GM12878 (cell line): ENCODE measurements around the gene NMUR1. TPM values are rescaled to one million over a fixed set of nuclear protein-coding genes. Genes with fewer than 3 reads are reported as not detected.

Experiments used
- ATAC-seq: fragments of 200-7000 bp; cut with Tn5 transposase; 3 replicates; pipeline ENCODE4 v1.9.1; 2020; ENCODE audit warnings: mild to moderate bottlenecking, moderate library complexity
- BruUV-seq: library from RNA; stranded (reverse); fragments of 400-500 nt; replicated peaks from 2 replicates; lab custom pipeline; 2021; lab: Mats Ljungman, UMichigan
- CTCF ChIA-PET: fragments of 300-600 bp; sonication (Branson Sonifier 250); formaldehyde crosslinking; extraction: SDS; loops from one replicate; lab custom pipeline; 2021; ENCODE audit warnings: inconsistent platforms; lab: Yijun Ruan, JAX
- POLR2A ChIA-PET: fragments of 350-600 bp; formaldehyde crosslinking; extraction: SDS; loops from one replicate; lab custom pipeline; 2021; ENCODE audit warnings: inconsistent platforms; lab: Charles Lee
- RAD21 ChIA-PET: fragments of 300-600 bp; sonication (Branson Sonifier 250); formaldehyde crosslinking; loops from one replicate; lab custom pipeline; 2023; ENCODE audit warnings: antibody characterized with exemption; ENCODE audit not compliant: unreplicated experiment; lab: Charles Lee
- SMC1A ChIA-PET: fragments of 300-600 bp; sonication (Branson Sonifier 250); formaldehyde crosslinking; loops from one replicate; lab custom pipeline; 2023; ENCODE audit not compliant: unreplicated experiment, uncharacterized antibody; lab: Charles Lee
- DNase-seq: peaks from one replicate; pipeline ENCODE4 v3.0.0-alpha.2; 2011; ENCODE audit warnings: low read depth, low spot score
- FAIRE-seq: peaks from 3 replicates; lab custom pipeline; 2011; peaks lifted over from hg19 to GRCh38; lab: Jason Lieb, UNC
- H2AFZ ChIP-seq: 2 replicates; pipeline ENCODE4 v1.6.0; 2011; ENCODE audit warnings: low read depth, low read length, control low read depth; ENCODE audit not compliant: control insufficient read depth
- H3K27ac ChIP-seq: 2 replicates; pipeline ENCODE4 v1.5.1; 2011; ENCODE audit warnings: control low read depth; ENCODE audit not compliant: control insufficient read depth, insufficient read depth
- H3K27me3 ChIP-seq, 2 experiments: replicated peaks in 1 of 2; 2 replicates each; pipeline versions ENCODE4 v1.6.0 to v1.6.1; 2011; ENCODE audit warnings: low read length in 1 of 2; ENCODE audit not compliant: control insufficient read depth in 2 of 2, insufficient read depth in 2 of 2
- H3K36me3 ChIP-seq, 2 experiments: 2 replicates each; pipeline ENCODE4 v1.5.1; 2011; ENCODE audit warnings: low read length in 1 of 2; ENCODE audit not compliant: control insufficient read depth in 2 of 2, insufficient read depth in 2 of 2
- H3K4me1 ChIP-seq: 2 replicates; pipeline ENCODE4 v1.6.1; 2011; ENCODE audit warnings: mild to moderate bottlenecking, low read length, moderate library complexity, mixed read lengths; ENCODE audit not compliant: control insufficient read depth, insufficient read depth
- H3K4me2 ChIP-seq: 2 replicates; pipeline ENCODE4 v1.6.0; 2011; ENCODE audit warnings: control low read depth; ENCODE audit not compliant: control insufficient read depth, insufficient read depth
- H3K4me3 ChIP-seq: fragments of 200-600 bp; sonication (generic); 2 replicates; pipeline ENCODE4 v1.5.1; 2016
- H3K79me2 ChIP-seq: 2 replicates; pipeline ENCODE4 v1.6.0; 2011; ENCODE audit warnings: low read length; ENCODE audit not compliant: control insufficient read depth, insufficient read depth
- H3K9ac ChIP-seq: 2 replicates; pipeline ENCODE4 v1.8.0; 2011; ENCODE audit warnings: low read length, control low read depth, mixed read lengths; ENCODE audit not compliant: control insufficient read depth, insufficient read depth
- H3K9me3 ChIP-seq: replicated peaks from 3 replicates; pipeline ENCODE4 v1.5.1; 2011; ENCODE audit warnings: mild to moderate bottlenecking, low read length; ENCODE audit not compliant: control insufficient read depth, insufficient read depth
- H4K20me1 ChIP-seq: 2 replicates; pipeline ENCODE4 v1.6.0; 2011; ENCODE audit not compliant: control insufficient read depth, insufficient read depth
- ETV6 ChIP-seq, 2 experiments: fragments of 450-650 bp in 1 of 2; IDR thresholded peaks in 1 of 2; conservative IDR thresholded peaks in 1 of 2; 2 replicates each; pipeline ENCODE4 v1.6.1; 2014; ENCODE audit warnings: antibody characterized with exemption in 1 of 2, borderline replicate concordance in 1 of 2, low read depth in 1 of 2, mild to moderate bottlenecking in 1 of 2, moderate library complexity in 1 of 2
- EZH2 ChIP-seq: IDR thresholded peaks from 2 replicates; pipeline ENCODE4 v1.6.1; 2012; ENCODE audit warnings: low read depth, mild to moderate bottlenecking, control low read depth, inconsistent platforms, low read length, borderline replicate concordance; ENCODE audit not compliant: control insufficient read depth
- LARP7 ChIP-seq: fragments of 450-650 bp; IDR thresholded peaks from 2 replicates; pipeline ENCODE4 v1.6.1; 2017; ENCODE audit warnings: mild to moderate bottlenecking
- NFYB ChIP-seq: IDR thresholded peaks from 2 replicates; pipeline ENCODE4 v1.6.1; 2011; ENCODE audit warnings: low read depth, mild to moderate bottlenecking, low read length, improper control_type of control experiment, moderate library complexity; ENCODE audit not compliant: insufficient read depth
- SPI1 ChIP-seq: IDR thresholded peaks from 2 replicates; pipeline ENCODE4 v1.6.1; 2011; ENCODE audit warnings: low read depth, mild to moderate bottlenecking, low read length, moderate library complexity, borderline replicate concordance; ENCODE audit not compliant: insufficient read depth
- WGBS: methylation state at CpG from one replicate; pipeline ENCODE4 v1.1.6; 2016; ENCODE audit warnings: low lambda C conversion rate; ENCODE audit not compliant: insufficient replicate concordance, insufficient coverage; ENCODE audit errors: missing lambda C conversion rate; 5-methylcytosine and 5-hydroxymethylcytosine counted together
- in situ Hi-C: fragments of 300-500 bp; cut with MboI; formaldehyde crosslinking; loops from 9 replicates; pipeline ENCODE4 v1.14.3; 2018; ENCODE audit warnings: mixed read lengths
- intact Hi-C: fragments of 100-400 bp; cut with micrococcal nuclease; formaldehyde crosslinking; loops from one replicate; pipeline ENCODE4 v1.14.2; 2022; ENCODE audit not compliant: unreplicated experiment
- polyA plus RNA-seq, 11 experiments: library from polyadenylated mRNA; depleted of rRNA in 4 of 11; unstranded in 6 of 11; stranded (reverse) in 5 of 11; fragments of >200 nt; fragmentation: Nextera tagmentation in 4 of 11; fragmentation: Illumina TruSeq in 1 of 11; extraction: Ambion mirVana in 4 of 11; extraction: Trizol in 1 of 11; gene quantifications; 1 replicate in 1 of 11; 2 replicates in 10 of 11; pipeline versions ENCODE4 v1.2.1 to v1.2.3, GENCODE V29; 2011 to 2016; ENCODE audit warnings: inconsistent platforms in 2 of 11, missing spikeins in 2 of 11, low read depth in 1 of 11
- total RNA-seq, 4 experiments: library from RNA; depleted of rRNA in 3 of 4; stranded (reverse); fragments of >200 nt in 3 of 4; fragmentation: Illumina TruSeq in 1 of 4; extraction: Trizol in 1 of 4; gene quantifications; 2 replicates each; pipeline versions ENCODE4 v1.2.1 to v1.2.3, GENCODE V29; 2013 to 2021

The NMUR1 gene
- total and polyA plus RNA-seq, 10 of the 15 experiments (the other 5 are each of a cell fraction or from before 2014, with no cell fraction given): under 0.01 to 0.08 (median 0.02) TPM; not detected in 5

- CTCF ChIA-PET: interaction anchor here (0.6 to 1.8 kb wide), 7 partner anchors 12 to 1543 kb away, joined by 3 to 4 read pairs (median 3); no protein-coding TSS in a partner anchor
Measured at GRCh38 chr2:231524477-231525247, 5.6 kb downstream of the NMUR1 start.

DNA sequence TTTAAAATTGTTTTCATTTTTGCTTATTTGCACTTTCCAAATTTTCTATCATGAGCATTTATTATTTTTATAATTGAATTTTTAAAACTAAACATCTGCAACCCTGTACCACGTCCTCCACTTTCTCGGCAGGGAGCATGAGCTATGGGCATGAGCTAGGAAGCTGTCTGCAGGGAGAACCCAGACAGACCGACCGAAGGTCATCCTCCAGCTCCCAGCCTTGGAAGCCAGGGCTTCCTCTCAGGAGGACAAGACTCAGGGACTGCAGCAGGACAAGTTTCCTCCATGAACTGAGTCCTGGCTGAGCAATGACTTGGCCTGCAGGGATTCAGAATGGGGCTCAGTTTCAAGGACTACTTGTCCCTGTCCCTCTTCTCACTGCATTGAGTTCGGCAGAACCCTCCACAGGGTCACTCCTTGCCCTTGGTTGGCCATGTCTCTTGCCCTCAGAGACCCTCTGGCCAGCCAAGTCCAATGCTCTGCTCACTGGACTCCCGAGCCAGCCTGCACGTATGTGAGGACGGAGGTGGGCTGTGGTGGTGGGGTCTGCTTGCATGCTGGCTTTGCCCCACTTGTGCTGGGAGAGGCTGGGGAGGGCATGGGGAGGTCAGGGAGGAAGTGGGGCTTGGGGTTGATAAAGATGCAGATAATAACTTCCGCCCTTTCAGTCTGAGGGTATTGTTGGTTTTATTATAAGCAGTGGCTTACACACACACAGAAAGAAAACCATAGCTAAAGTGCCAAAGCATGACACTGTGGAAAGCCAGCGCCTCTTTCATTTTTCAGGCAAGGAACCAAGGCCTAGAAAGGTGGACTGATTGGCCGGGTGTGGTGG lies 6.6 kb downstream of the NMUR1 start:
- no peak overlapping the region for H3K27ac ChIP-seq
- H3K27me3 ChIP-seq: no peaks in the 10 kb centered on the region
- 61% methylated on average over 11 of the region's 11 CpGs for WGBS
- peaks cover 5% of the 10 kb centered on the region for H3K4me1 ChIP-seq
- H3K9me3 ChIP-seq: no peaks in the 10 kb centered on the region; the same call in 2 of the 3 replicates
- no peak overlapping the region; the same call in 1 of the 2 replicates for H3K4me2 ChIP-seq
- DNase-seq (no peak), FAIRE-seq (no peak), ATAC-seq (no peak; the same call in 2 of the 3 replicates)
- H4K20me1 ChIP-seq: no peaks in the 10 kb centered on the region
- SMC1A ChIA-PET: interaction anchor here (0.6 to 1.8 kb wide), 5 partner anchors 12 to 154 kb away, joined by 3 to 5 read pairs (median 4); no protein-coding TSS in a partner anchor
- in situ Hi-C loops: loop anchor here (5.0 kb wide), 1 partner anchor 34 kb away; no protein-coding TSS in a partner anchor
- H3K79me2 ChIP-seq: no peaks in the 10 kb centered on the region
- H3K4me3 ChIP-seq: no peak overlapping the region
- intact Hi-C loops: no loop called here
- TF ChIP-seq SPI1 (peak; percentile 27; the same call in 1 of the 2 replicates), LARP7 (no peak)
- CTCF ChIA-PET: interaction anchor here (0.6 to 2.9 kb wide), 10 partner anchors 10 to 1544 kb away, joined by 3 to 11 read pairs (median 3); no protein-coding TSS in a partner anchor
- POLR2A ChIA-PET: no interaction called here
- no TSS peak for BruUV-seq
- no peak overlapping the region for H3K9ac ChIP-seq
- no peak overlapping the region for H2AFZ ChIP-seq
- no peaks in the 10 kb centered on the region for H3K36me3 ChIP-seq
- RAD21 ChIA-PET: no interaction called here

More at GRCh38 chr2:231524477-231525247, 5.6 kb downstream of the NMUR1 start:
- peaks cover 5% of the 10 kb centered on the region for H3K4me1 ChIP-seq
- H3K27ac ChIP-seq: no peak overlapping the region
- intact Hi-C loops: no loop called here
- H3K27me3 ChIP-seq: no peaks in the 10 kb centered on the region
- no peak overlapping the region for H3K9ac ChIP-seq
- H3K9me3 ChIP-seq: no peaks in the 10 kb centered on the region; the same call in 2 of the 3 replicates
- no peak for DNase-seq
- no peak for TF ChIP-seq EZH2
- TF ChIP-seq NFYB: no peak
- no peak for TF ChIP-seq ETV6 (conservative IDR thresholded peaks at IDR 0.05 in 1 of 2, IDR thresholded peaks at IDR 0.05 in 1 of 2; ENCODE audit: borderline replicate concordance in 1 of 2, low read depth in 1 of 2)
- TF ChIP-seq, all 136 proteins: peak for 0
- no peak overlapping the region for H3K4me3 ChIP-seq
- ChIA-PET RAD21 (no interaction called here), POLR2A (no interaction called here), SMC1A (interaction anchor here (0.6 to 1.8 kb wide), 5 partner anchors 10 to 153 kb away, joined by 3 to 5 read pairs (median 4); no protein-coding TSS in a partner anchor)
- no peak overlapping the region for H2AFZ ChIP-seq
- in situ Hi-C loops: loop anchor here (5.0 kb wide), 1 partner anchor 33 kb away; no protein-coding TSS in a partner anchor
- 47% methylated on average over 16 of the region's 16 CpGs for WGBS
- H3K79me2 ChIP-seq: no peaks in the 10 kb centered on the region
- H4K20me1 ChIP-seq: no peaks in the 10 kb centered on the region
- H3K36me3 ChIP-seq: no peaks in the 10 kb centered on the region
- H3K4me2 ChIP-seq: no peak overlapping the region
- BruUV-seq: no TSS peak
- no peak for FAIRE-seq
- ATAC-seq: peak; percentile 36
